Caco-2 (cell line): Measurements from ENCODE around the gene TJP2. TPM values are rescaled to one million over a fixed set of nuclear protein-coding genes. Genes with fewer than 3 reads are reported as not detected.

ENCODE experiments used
- BruUV-seq: library from RNA; stranded (reverse); fragments of 400-500 nt; replicated peaks from 2 replicates; lab custom pipeline; 2021; lab: Mats Ljungman, UMichigan
- CTCF ChIA-PET: fragments of 300-600 bp; sonication (Branson Sonifier 250); formaldehyde crosslinking; loops from one replicate; lab custom pipeline; 2022; ENCODE audit warnings: antibody characterized with exemption; lab: Charles Lee
- POLR2A ChIA-PET: fragments of 300-600 bp; sonication (Branson Sonifier 250); formaldehyde crosslinking; loops from one replicate; lab custom pipeline; 2022; ENCODE audit warnings: antibody characterized with exemption; lab: Charles Lee
- DNase-seq, 2 experiments: peaks; one replicate each; pipeline versions ENCODE4 v3.0.0 to v3.0.0-alpha.2; 2020 to 2022
- H3K27me3 ChIP-seq: replicated peaks from 2 replicates; pipeline ENCODE4 v1.6.0; 2011; ENCODE audit warnings: low read length; ENCODE audit not compliant: control insufficient read depth, insufficient read depth
- H3K36me3 ChIP-seq: 2 replicates; pipeline ENCODE4 v1.5.1; 2011; ENCODE audit warnings: low read length; ENCODE audit not compliant: control insufficient read depth, insufficient read depth
- H3K4me1 ChIP-seq: fragments of 250-450 bp; sonication (Bioruptor Pico); 2 replicates; pipeline ENCODE4 v1.5.1; 2020; ENCODE audit warnings: mild to moderate bottlenecking
- H3K4me3 ChIP-seq: 2 replicates; pipeline ENCODE4 v1.5.1; 2011; ENCODE audit warnings: low read depth, mild to moderate bottlenecking, control low read depth, low read length
- H3K9me3 ChIP-seq: fragments of 250-450 bp; sonication (Bioruptor Pico); 2 replicates; pipeline ENCODE4 v1.5.1; 2020; ENCODE audit warnings: mild to moderate bottlenecking, moderate library complexity
- H3K27ac Mint-ChIP-seq: one replicate; pipeline ENCODE4 v1.8.0; 2022; ENCODE audit warnings: mixed read lengths; ENCODE audit not compliant: unreplicated experiment
- H3K27me3 Mint-ChIP-seq: one replicate; pipeline ENCODE4 v1.8.0; 2022; ENCODE audit warnings: mixed read lengths; ENCODE audit not compliant: insufficient read depth, unreplicated experiment
- H3K36me3 Mint-ChIP-seq: one replicate; pipeline ENCODE4 v1.8.0; 2022; ENCODE audit warnings: mild to moderate bottlenecking, mixed read lengths; ENCODE audit not compliant: insufficient read depth, unreplicated experiment
- H3K4me1 Mint-ChIP-seq: one replicate; pipeline ENCODE4 v1.8.0; 2022; ENCODE audit warnings: low read depth, mixed read lengths; ENCODE audit not compliant: unreplicated experiment
- H3K4me3 Mint-ChIP-seq: one replicate; pipeline ENCODE4 v1.8.0; 2022; ENCODE audit warnings: mild to moderate bottlenecking, moderate library complexity, mixed read lengths; ENCODE audit not compliant: unreplicated experiment
- H3K9me3 Mint-ChIP-seq: one replicate; pipeline ENCODE4 v1.8.0; 2022; ENCODE audit warnings: mixed read lengths; ENCODE audit not compliant: unreplicated experiment
- CTCF ChIP-seq, 2 experiments: fragments of 200-600 bp in 1 of 2; IDR thresholded peaks; 1 replicate in 1 of 2; 2 replicates in 1 of 2; pipeline versions ENCODE4 v1.5.1 to v1.8.0; 2011 to 2022; ENCODE audit warnings: antibody characterized with exemption in 1 of 2, control low read depth in 1 of 2, inconsistent platforms in 1 of 2, low read depth in 1 of 2, low read length in 1 of 2, mild to moderate bottlenecking in 1 of 2, moderate library complexity in 1 of 2; ENCODE audit not compliant: insufficient read depth in 1 of 2, severe bottlenecking in 1 of 2, unreplicated experiment in 1 of 2
- intact Hi-C: fragments of 100-400 bp; cut with micrococcal nuclease; formaldehyde crosslinking; loops from one replicate; pipeline ENCODE4 v1.10.0; 2022; ENCODE audit not compliant: unreplicated experiment
- total RNA-seq: library from RNA; stranded (reverse); gene quantifications from 2 replicates; pipeline ENCODE4 v1.2.3, GENCODE V29; 2022

Gene TJP2
- total RNA-seq, 1 experiment from 2014 or later, result 36.7 TPM

- Histone ChIP-seq H3K4me3 (no peak overlapping the region), H3K36me3 (no peaks in the 10 kb centered on the region), H3K9me3 (no peaks in the 10 kb centered on the region), H3K4me1 (no peaks in the 10 kb centered on the region), H3K27me3 (no peaks in the 10 kb centered on the region)
- no peak for DNase-seq
- H3K27me3 Mint-ChIP-seq, result no peaks in the 10 kb centered on the region
- intact Hi-C loops, result no loop called here
- BruUV-seq, result no TSS peak
- H3K4me1 Mint-ChIP-seq, result no peaks in the 10 kb centered on the region
- CTCF ChIA-PET, result no interaction called here
- H3K27ac Mint-ChIP-seq, result no peak overlapping the region
- H3K36me3 Mint-ChIP-seq, result no peaks in the 10 kb centered on the region
- peaks cover 9% of the 10 kb centered on the region for H3K9me3 Mint-ChIP-seq
- TF ChIP-seq CTCF (IDR thresholded peaks at IDR 0.05; ENCODE audit: insufficient read depth in 1 of 2, low read depth in 1 of 2, low read length in 1 of 2, severe bottlenecking in 1 of 2, unreplicated experiment in 1 of 2), result no peak
- H3K4me3 Mint-ChIP-seq, result no peak overlapping the region
- POLR2A ChIA-PET, result no interaction called here
Measured at GRCh38 chr9:69317081-69317480, 143.0 kb downstream of the TJP2 start.

- Mint-ChIP-seq H3K27me3 (no peaks in the 10 kb centered on the region), H3K27ac (no peak overlapping the region), H3K9me3 (peaks cover 9% of the 10 kb centered on the region), H3K4me1 (no peaks in the 10 kb centered on the region), H3K36me3 (no peaks in the 10 kb centered on the region), H3K4me3 (no peak overlapping the region)
- no peak for TF ChIP-seq CTCF (IDR thresholded peaks at IDR 0.05; ENCODE audit: insufficient read depth in 1 of 2, low read depth in 1 of 2, low read length in 1 of 2, severe bottlenecking in 1 of 2, unreplicated experiment in 1 of 2)
- POLR2A ChIA-PET, result no interaction called here
- H3K36me3 ChIP-seq, result no peaks in the 10 kb centered on the region
- DNase-seq, result no peak
- no TSS peak for BruUV-seq
- H3K9me3 ChIP-seq, result no peaks in the 10 kb centered on the region
- CTCF ChIA-PET, result no interaction called here
- H3K4me1 ChIP-seq, result no peaks in the 10 kb centered on the region
- no peaks in the 10 kb centered on the region for H3K27me3 ChIP-seq
- intact Hi-C loops, result no loop called here
- H3K4me3 ChIP-seq, result no peak overlapping the region
Measured at GRCh38 chr9:69317894-69318293, 143.8 kb downstream of the TJP2 start.

GRCh38 chr9:69319324-69320025 is 145.4 kb downstream of the TJP2 start:
- H3K4me3 Mint-ChIP-seq, result no peak overlapping the region
- no peaks in the 10 kb centered on the region for H3K27me3 Mint-ChIP-seq
- Histone ChIP-seq H3K4me3 (no peak overlapping the region), H3K36me3 (no peaks in the 10 kb centered on the region), H3K9me3 (no peaks in the 10 kb centered on the region), H3K27me3 (no peaks in the 10 kb centered on the region), H3K4me1 (no peaks in the 10 kb centered on the region)
- H3K4me1 Mint-ChIP-seq, result no peaks in the 10 kb centered on the region
- no TSS peak for BruUV-seq
- DNase-seq, result no peak
- H3K36me3 Mint-ChIP-seq, result no peaks in the 10 kb centered on the region
- no peaks in the 10 kb centered on the region for H3K9me3 Mint-ChIP-seq
- ChIA-PET CTCF (no interaction called here), POLR2A (no interaction called here)
- H3K27ac Mint-ChIP-seq, result no peak overlapping the region
- intact Hi-C loops, result no loop called here
- no peak for TF ChIP-seq CTCF (IDR thresholded peaks at IDR 0.05; ENCODE audit: insufficient read depth in 1 of 2, low read depth in 1 of 2, low read length in 1 of 2, severe bottlenecking in 1 of 2, unreplicated experiment in 1 of 2)
